H1 (cell line): Measurements from ENCODE around the gene INPP4B. TPM values are rescaled to one million over a fixed set of nuclear protein-coding genes. Genes with fewer than 3 reads are reported as not detected.

Experiments used
- BRCA1 ChIP-seq: IDR thresholded peaks from 2 replicates; pipeline ENCODE4 v1.6.1; 2012; ENCODE audit warnings: low read depth, low read length, improper control_type of control experiment
- CHD7 ChIP-seq: fragments of 300-600 bp; sonication (generic); IDR thresholded peaks from 2 replicates; pipeline ENCODE4 v1.7.1; 2012; ENCODE audit warnings: low read length, moderate library complexity, mild to moderate bottlenecking, inconsistent platforms; ENCODE audit not compliant: insufficient replicate concordance
- CTBP2 ChIP-seq: IDR thresholded peaks from 2 replicates; pipeline ENCODE4 v1.7.0; 2011; ENCODE audit warnings: borderline replicate concordance, mild to moderate bottlenecking, moderate library complexity, mixed read lengths, low read length; ENCODE audit not compliant: insufficient read depth, insufficient read length
- PHF8 ChIP-seq: fragments of 200-600 bp; sonication (generic); conservative IDR thresholded peaks from 2 replicates; pipeline ENCODE4 v1.7.1; 2012; ENCODE audit warnings: low read depth, mild to moderate bottlenecking, inconsistent platforms, low read length, moderate library complexity
- polyA plus RNA-seq, 7 experiments: library from polyadenylated mRNA; depleted of rRNA in 3 of 7; stranded (reverse) in 5 of 7; unstranded in 2 of 7; fragments of >200 nt in 5 of 7; fragments of 200-250 nt in 2 of 7; gene quantifications; 1 replicate in 5 of 7; 2 replicates in 1 of 7; 4 replicates in 1 of 7; pipeline versions ENCODE4 v1.2.1 to v1.2.3, GENCODE V29; 2011 to 2013; ENCODE audit warnings: missing spikeins in 2 of 7, mixed read lengths in 2 of 7
- total RNA-seq: library from RNA; stranded (reverse); fragmentation: NEBNext Ultra II Directional; extraction: Animal tissue kit (Norgen Biotek cat#: 25700); gene quantifications from 2 replicates; pipeline ENCODE4 v1.2.1, GENCODE V29; 2021

Gene INPP4B
- total and polyA plus RNA-seq, 2 of the 8 experiments (the other 6 are each of a cell fraction or from before 2014, with no cell fraction given) = 0.11 to 0.54 TPM

GRCh38 chr4:142420311-142421095, 425.6 kb downstream of the INPP4B start (continued):
- TF ChIP-seq CHD7 = no peak
- TF ChIP-seq PHF8 = no peak
- no peak for TF ChIP-seq BRCA1
- TF ChIP-seq CTBP2 = no peak
